Peyer's patch (tissue), 4 donors: ENCODE data around the gene TMED8. TPM values are rescaled to one million over a fixed set of nuclear protein-coding genes. Genes with fewer than 3 reads are reported as not detected.

ENCODE experiments used
- DNase-seq, 3 donors: peaks; one replicate each; pipeline ENCODE4 v3.0.0-alpha.2; 2017 to 2019
- H3K27ac ChIP-seq, 4 donors: fragments of 200-600 bp; sonication (generic); one replicate each; pipeline ENCODE4 v1.5.1; 2016 to 2019
- H3K27me3 ChIP-seq, 2 donors: fragments of 200-600 bp; sonication (generic); one replicate each; pipeline ENCODE4 v1.5.1; 2019
- H3K36me3 ChIP-seq, 3 donors: fragments of 200-600 bp; sonication (generic); one replicate each; pipeline ENCODE4 v1.5.1; 2016 to 2019
- H3K4me1 ChIP-seq, 4 donors: fragments of 200-600 bp; sonication (generic); one replicate each; pipeline ENCODE4 v1.5.1; 2016 to 2019
- H3K4me3 ChIP-seq, 4 donors: fragments of 200-600 bp; sonication (generic); 1 replicate in 3 of 4; 2 replicates in 1 of 4; pipeline ENCODE4 v1.5.1; 2016 to 2019; ENCODE audit warnings: mild to moderate bottlenecking in 1 of 4
- H3K9me3 ChIP-seq, 4 donors: fragments of 200-600 bp; sonication (generic); one replicate each; pipeline ENCODE4 v1.5.1; 2016 to 2019; ENCODE audit warnings: mild to moderate bottlenecking in 1 of 4
- CTCF ChIP-seq, 6 experiments: fragments of 450-650 bp in 4 of 6; fragments of 200-600 bp in 2 of 6; sonication (generic) in 1 of 6; IDR thresholded peaks; one replicate each; pipeline ENCODE4 v1.5.1; 2017 to 2019; ENCODE audit warnings: antibody characterized with exemption in 6 of 6, mild to moderate bottlenecking in 3 of 6, moderate library complexity in 1 of 6
- POLR2A ChIP-seq, 2 donors: fragments of 450-650 bp; IDR thresholded peaks; one replicate each; pipeline ENCODE4 v1.5.1; 2017; ENCODE audit warnings: antibody characterized with exemption in 2 of 2, mild to moderate bottlenecking in 2 of 2, moderate library complexity in 2 of 2
- total RNA-seq, 4 donors: library from RNA; depleted of rRNA; stranded (reverse); fragments of >200 nt; gene quantifications; one replicate each; pipeline ENCODE4 v1.1.0, GENCODE V29; 2016

TMED8 gene
- total RNA-seq = 1 to 10 TPM; 7.4 to 9.9 (median 7.5) TPM

GRCh38 chr14:77376771-77377501 lies at the start of gene TMED8, which contains the start of gene SAMD15:
Gene TMED8 (minus strand): TSS chr14:77377094. CDS start chr14:77377053, 41 bp downstream.
Gene SAMD15 (plus strand): TSS chr14:77377379. CDS start chr14:77377419, 40 bp downstream.
- H3K36me3 ChIP-seq = no peaks in the 10 kb centered on the region
- H3K9me3 ChIP-seq = no peaks in the 10 kb centered on the region
- peaks cover 0 to 15% (median 0%) of the 10 kb centered on the region in 4 donors for H3K4me1 ChIP-seq
- H3K27ac ChIP-seq = peak within 1 kb of the TSS; percentile 75 to 95 (median 82)
- TF ChIP-seq CTCF (IDR thresholded peaks at IDR 0.05) (peak in 3 of 6 experiments; percentile 11 to 43 (median 38)), POLR2A (IDR thresholded peaks at IDR 0.05) (peak; percentile 7 to 44)
- DNase-seq = peak; percentile 80 to 92 (median 87)
- no peaks in the 10 kb centered on the region for H3K27me3 ChIP-seq
- H3K4me3 ChIP-seq = peak within 1 kb of the TSS; percentile 80 to 98 (median 90)

GRCh38 chr14:77426396-77426795 lies 49.5 kb upstream of the TMED8 start:
- no peak overlapping the region for H3K27ac ChIP-seq
- peaks cover 0 to 93% (median 0%) of the 10 kb centered on the region in 3 donors for H3K36me3 ChIP-seq
- H3K4me1 ChIP-seq = no peaks in the 10 kb centered on the region
- H3K9me3 ChIP-seq = no peaks in the 10 kb centered on the region
- TF ChIP-seq POLR2A (IDR thresholded peaks at IDR 0.05) (no peak), CTCF (IDR thresholded peaks at IDR 0.05) (no peak)
- no peak overlapping the region for H3K4me3 ChIP-seq
- DNase-seq = no peak
- H3K27me3 ChIP-seq = no peaks in the 10 kb centered on the region

- no peaks in the 10 kb centered on the region for H3K27me3 ChIP-seq
- H3K4me3 ChIP-seq = no peak overlapping the region
- H3K4me1 ChIP-seq = no peaks in the 10 kb centered on the region
- DNase-seq = no peak
- TF ChIP-seq POLR2A (IDR thresholded peaks at IDR 0.05) = no peak
- no peak for TF ChIP-seq CTCF (IDR thresholded peaks at IDR 0.05)
- H3K36me3 ChIP-seq = peaks cover 0 to 80% (median 0%) of the 10 kb centered on the region in 3 donors
- H3K27ac ChIP-seq = no peak overlapping the region
- H3K9me3 ChIP-seq = peaks cover 0 to 6% (median 2%) of the 10 kb centered on the region in 4 donors
Observed at GRCh38 chr14:77424862-77425261, 48.0 kb upstream of the TMED8 start.

GRCh38 chr14:77423423-77423822 lies 46.5 kb upstream of the TMED8 start, which contains the start of gene NOXRED1:
Gene NOXRED1 (minus strand): TSS chr14:77423523. CDS start chr14:77422889, 634 bp downstream.
- peaks cover 0 to 65% (median 0%) of the 10 kb centered on the region in 3 donors for H3K36me3 ChIP-seq
- H3K27ac ChIP-seq = no peak within 1 kb of the TSS
- no peaks in the 10 kb centered on the region for H3K4me1 ChIP-seq
- TF ChIP-seq CTCF (IDR thresholded peaks at IDR 0.05) (no peak), POLR2A (IDR thresholded peaks at IDR 0.05) (no peak)
- no peak within 1 kb of the TSS for H3K4me3 ChIP-seq
- no peak for DNase-seq
- H3K9me3 ChIP-seq = peaks cover 0 to 15% (median 5%) of the 10 kb centered on the region in 4 donors
- no peaks in the 10 kb centered on the region for H3K27me3 ChIP-seq

- TF ChIP-seq POLR2A (IDR thresholded peaks at IDR 0.05) (no peak), CTCF (IDR thresholded peaks at IDR 0.05) (no peak)
- peaks cover 0 to 43% (median 0%) of the 10 kb centered on the region in 3 donors for H3K36me3 ChIP-seq
- H3K4me1 ChIP-seq = no peaks in the 10 kb centered on the region
- no peak overlapping the region for H3K27ac ChIP-seq
- DNase-seq = no peak
- no peaks in the 10 kb centered on the region for H3K27me3 ChIP-seq
- peaks cover 0 to 15% (median 5%) of the 10 kb centered on the region in 4 donors for H3K9me3 ChIP-seq
- H3K4me3 ChIP-seq = no peak overlapping the region
Observed at GRCh38 chr14:77421201-77421600, 44.3 kb upstream of the TMED8 start.
